ENCODE results near the gene ZCCHC17.

DNA sequence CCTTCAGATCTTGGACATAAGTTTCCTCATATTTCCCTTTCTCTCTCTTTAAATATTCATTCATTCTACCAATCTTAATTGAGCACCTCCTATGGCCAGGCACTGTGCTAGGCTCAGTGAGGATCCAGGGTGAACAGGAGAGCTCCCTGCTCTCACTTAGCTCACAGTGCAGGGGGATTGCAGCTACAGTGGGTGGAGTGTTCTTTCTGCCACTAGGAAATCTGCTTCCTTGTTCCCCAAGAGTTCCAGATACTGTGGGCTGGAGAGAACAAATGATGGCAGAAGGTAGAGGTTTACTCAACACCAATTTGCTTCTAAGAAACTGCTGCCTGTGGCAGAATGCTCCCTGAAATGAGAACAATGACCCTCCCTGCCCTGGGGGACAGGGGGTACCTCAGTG is 81.2 kb downstream of the ZCCHC17 start:
- TF ChIP-seq, protein P1, sequence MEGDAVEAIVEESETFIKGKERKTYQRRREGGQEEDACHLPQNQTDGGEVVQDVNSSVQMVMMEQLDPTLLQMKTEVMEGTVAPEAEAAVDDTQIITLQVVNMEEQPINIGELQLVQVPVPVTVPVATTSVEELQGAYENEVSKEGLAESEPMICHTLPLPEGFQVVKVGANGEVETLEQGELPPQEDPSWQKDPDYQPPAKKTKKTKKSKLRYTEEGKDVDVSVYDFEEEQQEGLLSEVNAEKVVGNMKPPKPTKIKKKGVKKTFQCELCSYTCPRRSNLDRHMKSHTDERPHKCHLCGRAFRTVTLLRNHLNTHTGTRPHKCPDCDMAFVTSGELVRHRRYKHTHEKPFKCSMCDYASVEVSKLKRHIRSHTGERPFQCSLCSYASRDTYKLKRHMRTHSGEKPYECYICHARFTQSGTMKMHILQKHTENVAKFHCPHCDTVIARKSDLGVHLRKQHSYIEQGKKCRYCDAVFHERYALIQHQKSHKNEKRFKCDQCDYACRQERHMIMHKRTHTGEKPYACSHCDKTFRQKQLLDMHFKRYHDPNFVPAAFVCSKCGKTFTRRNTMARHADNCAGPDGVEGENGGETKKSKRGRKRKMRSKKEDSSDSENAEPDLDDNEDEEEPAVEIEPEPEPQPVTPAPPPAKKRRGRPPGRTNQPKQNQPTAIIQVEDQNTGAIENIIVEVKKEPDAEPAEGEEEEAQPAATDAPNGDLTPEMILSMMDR (conservative IDR thresholded peaks at IDR 0.05; ENCODE audit: low read depth, low read length), result no peak
- no peak for TF ChIP-seq EZH2 (IDR thresholded peaks at IDR 0.05; ENCODE audit: borderline replicate concordance, low read depth, low read length, poor library complexity, severe bottlenecking)
